Measurements from ENCODE around the gene ACAA2.

The ACAA2 gene

DNA sequence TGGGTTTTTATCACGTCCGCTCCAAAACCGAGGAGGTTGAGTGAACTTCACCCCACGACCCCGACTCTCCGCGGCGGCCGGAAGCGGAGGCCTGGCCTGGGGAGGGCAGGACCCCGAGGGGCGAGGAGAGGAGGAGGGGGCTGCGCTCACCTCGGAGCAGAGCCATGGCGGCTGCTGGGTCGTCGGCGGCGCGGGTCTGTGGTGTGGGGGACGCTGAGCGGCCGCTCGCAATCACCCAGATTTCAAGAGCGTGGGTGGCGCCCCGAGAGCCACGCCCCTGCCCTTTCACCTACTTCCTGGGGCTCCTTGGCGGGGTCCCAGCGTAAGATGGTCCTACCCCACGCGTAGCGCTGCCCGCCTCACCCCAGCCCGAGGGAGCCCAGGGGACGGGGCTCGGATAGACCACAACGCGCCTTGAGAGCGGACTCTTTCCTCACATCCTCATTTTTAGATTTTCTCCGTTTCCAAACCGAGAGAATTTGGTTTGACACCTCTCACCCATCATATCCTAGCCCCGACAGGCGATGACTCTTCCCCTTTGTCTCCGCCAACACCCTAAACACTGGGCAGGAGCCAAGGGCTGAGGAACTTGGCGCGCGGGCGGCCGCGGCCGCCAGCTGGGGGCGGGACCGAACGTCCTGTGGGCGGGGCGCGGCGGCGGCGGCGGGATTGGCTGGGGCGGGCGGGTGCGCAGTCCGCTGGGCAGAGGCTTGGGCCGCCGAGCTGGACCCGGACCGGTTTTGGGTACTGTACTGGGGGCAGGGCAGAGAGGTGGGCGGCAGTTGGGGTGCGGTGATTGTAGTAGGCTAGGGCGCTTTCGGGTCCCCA, at the start of gene ACAA2:
Gene ACAA2 (minus strand): TSS at position 215 of the 828 bp plus-strand sequence. CDS start 49 bp downstream, at position 166.
- Mint-ChIP-seq H3K36me3 (ENCODE audit: low read depth) (peaks cover 37% of the 10 kb centered on the region), H3K27ac (peak within 1 kb of the TSS; percentile 96), H3K4me1 (ENCODE audit: low read depth) (peaks cover 71% of the 10 kb centered on the region), H3K9me3 (peaks cover 8% of the 10 kb centered on the region), H3K27me3 (no peaks in the 10 kb centered on the region), H3K4me3 (peak within 1 kb of the TSS; percentile 97)

- H3K27ac Mint-ChIP-seq, result no peak overlapping the region
- no peak overlapping the region for H3K4me3 Mint-ChIP-seq
- H3K4me1 Mint-ChIP-seq (ENCODE audit: low read depth), result no peaks in the 10 kb centered on the region
- H3K9me3 Mint-ChIP-seq, result no peaks in the 10 kb centered on the region
- no peaks in the 10 kb centered on the region for H3K36me3 Mint-ChIP-seq (ENCODE audit: low read depth)
- no peaks in the 10 kb centered on the region for H3K27me3 Mint-ChIP-seq
Observed at GRCh38 chr18:49862656-49863385, 49.5 kb upstream of the ACAA2 start.

DNA sequence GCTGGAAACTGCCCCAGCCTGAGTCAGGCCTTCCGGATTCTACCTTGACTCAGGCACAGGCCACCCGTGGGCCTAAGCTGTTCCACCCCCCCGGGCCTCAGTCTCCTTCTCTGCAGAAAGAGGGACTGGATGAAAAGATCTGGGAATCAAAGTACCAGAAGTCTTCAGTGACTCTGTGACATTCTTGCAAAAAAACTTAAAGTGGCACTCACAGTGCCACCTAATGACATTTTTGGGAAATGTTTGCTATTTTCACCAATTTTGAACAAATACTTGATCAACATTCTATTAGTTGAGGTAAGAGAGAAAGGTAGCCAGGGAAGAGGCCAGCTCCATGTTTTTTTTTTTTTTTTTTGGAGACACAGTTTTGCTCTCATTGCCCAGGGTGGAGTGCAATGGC, 48.3 kb upstream of the ACAA2 start:
- Mint-ChIP-seq H3K36me3 (ENCODE audit: low read depth) (no peaks in the 10 kb centered on the region), H3K27me3 (no peaks in the 10 kb centered on the region), H3K9me3 (no peaks in the 10 kb centered on the region), H3K4me1 (ENCODE audit: low read depth) (no peaks in the 10 kb centered on the region), H3K27ac (no peak overlapping the region), H3K4me3 (no peak overlapping the region)

GRCh38 chr18:49859725-49860124, 46.4 kb upstream of the ACAA2 start:
- no peak overlapping the region for H3K27ac Mint-ChIP-seq
- no peaks in the 10 kb centered on the region for H3K27me3 Mint-ChIP-seq
- no peaks in the 10 kb centered on the region for H3K9me3 Mint-ChIP-seq
- no peak overlapping the region for H3K4me3 Mint-ChIP-seq
- no peaks in the 10 kb centered on the region for H3K4me1 Mint-ChIP-seq (ENCODE audit: low read depth)
- no peaks in the 10 kb centered on the region for H3K36me3 Mint-ChIP-seq (ENCODE audit: low read depth)

DNA sequence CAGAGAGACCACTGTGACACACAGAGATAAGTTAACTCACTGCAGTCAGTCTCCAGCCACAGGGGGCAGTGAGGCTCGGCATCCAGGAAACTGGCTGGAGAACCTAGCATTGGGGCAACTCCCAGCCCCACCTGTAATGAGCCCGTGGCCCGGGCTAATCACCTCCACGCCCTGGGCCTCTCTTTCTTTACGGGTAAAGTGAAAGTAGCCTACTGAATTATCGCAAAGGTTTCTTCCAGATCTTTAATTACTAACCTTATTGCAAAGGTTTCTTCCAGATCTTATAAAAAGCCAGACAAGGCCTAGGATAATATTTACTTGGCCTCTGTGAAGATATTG, 45.7 kb upstream of the ACAA2 start:
- no peaks in the 10 kb centered on the region for H3K27me3 Mint-ChIP-seq

GRCh38 chr18:49858309-49859020, 45.1 kb upstream of the ACAA2 start:
- H3K4me1 Mint-ChIP-seq (ENCODE audit: low read depth), result no peaks in the 10 kb centered on the region
- no peaks in the 10 kb centered on the region for H3K9me3 Mint-ChIP-seq
- H3K27ac Mint-ChIP-seq, result no peak overlapping the region
- no peaks in the 10 kb centered on the region for H3K27me3 Mint-ChIP-seq
- no peaks in the 10 kb centered on the region for H3K36me3 Mint-ChIP-seq (ENCODE audit: low read depth)
- H3K4me3 Mint-ChIP-seq, result no peak overlapping the region

More for the DNA sequence above, 45.7 kb upstream of the ACAA2 start:
- Mint-ChIP-seq H3K36me3 (ENCODE audit: low read depth) (no peaks in the 10 kb centered on the region), H3K9me3 (no peaks in the 10 kb centered on the region), H3K27ac (no peak overlapping the region), H3K4me1 (ENCODE audit: low read depth) (no peaks in the 10 kb centered on the region), H3K4me3 (no peak overlapping the region)

DNA sequence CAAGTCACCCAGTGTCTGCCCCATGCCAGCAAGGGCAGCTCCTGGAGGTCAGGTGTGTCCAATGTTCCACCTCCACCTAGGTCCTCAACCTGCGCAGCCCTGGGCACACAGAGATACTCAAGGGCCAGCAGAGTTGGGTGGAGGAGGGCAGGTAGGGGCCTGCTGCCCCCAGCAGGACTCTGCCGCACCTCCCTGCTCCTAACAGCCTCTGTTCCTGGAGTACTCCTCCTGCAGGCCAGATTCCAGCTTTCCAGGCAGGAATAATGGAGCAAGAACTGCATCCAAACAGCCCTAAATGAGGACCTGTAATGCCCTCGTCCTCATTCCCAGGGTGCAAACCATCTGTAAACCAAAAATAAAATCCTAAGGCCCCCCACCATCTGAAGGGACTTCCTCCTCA, 44.4 kb upstream of the ACAA2 start:
- Mint-ChIP-seq H3K27ac (no peak overlapping the region), H3K36me3 (ENCODE audit: low read depth) (no peaks in the 10 kb centered on the region), H3K4me3 (no peak overlapping the region), H3K27me3 (no peaks in the 10 kb centered on the region), H3K4me1 (ENCODE audit: low read depth) (no peaks in the 10 kb centered on the region), H3K9me3 (no peaks in the 10 kb centered on the region)

GRCh38 chr18:49856496-49856895, 43.2 kb upstream of the ACAA2 start:
- H3K4me1 Mint-ChIP-seq (ENCODE audit: low read depth), result no peaks in the 10 kb centered on the region
- H3K27me3 Mint-ChIP-seq, result no peaks in the 10 kb centered on the region
- no peaks in the 10 kb centered on the region for H3K9me3 Mint-ChIP-seq
- no peak overlapping the region for H3K4me3 Mint-ChIP-seq
- H3K36me3 Mint-ChIP-seq (ENCODE audit: low read depth), result no peaks in the 10 kb centered on the region
- no peak overlapping the region for H3K27ac Mint-ChIP-seq

DNA sequence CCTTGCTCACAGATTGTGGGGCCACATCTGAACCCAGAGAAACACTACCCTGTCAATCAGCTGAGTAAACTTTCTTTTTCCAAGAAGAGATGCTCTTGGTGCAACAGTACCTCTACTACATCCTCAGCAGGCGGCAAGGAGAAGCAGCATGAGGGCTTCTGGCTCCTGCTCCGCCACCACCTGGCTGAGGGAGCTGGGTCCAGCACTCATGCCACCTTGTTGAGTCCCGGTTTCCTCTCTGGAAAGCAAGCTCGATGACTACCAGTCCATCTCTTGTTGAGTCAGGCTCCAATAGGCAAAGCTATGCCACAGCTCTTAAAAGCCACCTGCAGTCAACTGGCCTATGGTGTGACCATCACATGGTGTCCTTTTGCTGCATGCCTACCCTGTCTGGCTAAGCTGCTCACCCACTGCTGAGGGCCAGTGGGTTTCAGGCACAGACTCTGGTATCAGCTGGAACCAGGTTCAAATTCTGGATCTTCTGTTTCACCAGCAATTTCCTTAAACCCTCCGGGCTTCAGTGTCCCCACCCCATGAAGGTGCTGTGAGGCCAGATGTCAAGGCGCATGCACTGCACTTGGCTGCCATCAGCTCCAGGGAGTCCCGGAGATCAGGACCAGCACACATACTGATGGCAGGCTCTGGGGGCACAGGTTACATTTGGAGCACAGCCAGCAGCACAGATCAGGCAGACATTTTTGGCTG, 42.5 kb upstream of the ACAA2 start:
- no peaks in the 10 kb centered on the region for H3K27me3 Mint-ChIP-seq
- no peaks in the 10 kb centered on the region for H3K9me3 Mint-ChIP-seq
- H3K27ac Mint-ChIP-seq, result no peak overlapping the region
- H3K36me3 Mint-ChIP-seq (ENCODE audit: low read depth), result no peaks in the 10 kb centered on the region
- H3K4me3 Mint-ChIP-seq, result no peak overlapping the region
- H3K4me1 Mint-ChIP-seq (ENCODE audit: low read depth), result no peaks in the 10 kb centered on the region

- H3K4me1 Mint-ChIP-seq (ENCODE audit: low read depth), result no peaks in the 10 kb centered on the region
- H3K27ac Mint-ChIP-seq, result no peak overlapping the region
- H3K36me3 Mint-ChIP-seq (ENCODE audit: low read depth), result no peaks in the 10 kb centered on the region
- no peak overlapping the region for H3K4me3 Mint-ChIP-seq
- H3K27me3 Mint-ChIP-seq, result no peaks in the 10 kb centered on the region
- no peaks in the 10 kb centered on the region for H3K9me3 Mint-ChIP-seq
Observed at GRCh38 chr18:49854681-49855080, 41.3 kb upstream of the ACAA2 start.

GRCh38 chr18:49853436-49853835, 40.1 kb upstream of the ACAA2 start:
- no peaks in the 10 kb centered on the region for H3K27me3 Mint-ChIP-seq
- H3K9me3 Mint-ChIP-seq, result no peaks in the 10 kb centered on the region
- no peak overlapping the region for H3K27ac Mint-ChIP-seq
- no peaks in the 10 kb centered on the region for H3K4me1 Mint-ChIP-seq (ENCODE audit: low read depth)
- no peaks in the 10 kb centered on the region for H3K36me3 Mint-ChIP-seq (ENCODE audit: low read depth)
- H3K4me3 Mint-ChIP-seq, result no peak overlapping the region

GRCh38 chr18:49853011-49853410, 39.7 kb upstream of the ACAA2 start:
- no peak overlapping the region for H3K27ac Mint-ChIP-seq
- no peaks in the 10 kb centered on the region for H3K36me3 Mint-ChIP-seq (ENCODE audit: low read depth)
- H3K4me3 Mint-ChIP-seq, result no peak overlapping the region
- H3K4me1 Mint-ChIP-seq (ENCODE audit: low read depth), result no peaks in the 10 kb centered on the region
- no peaks in the 10 kb centered on the region for H3K27me3 Mint-ChIP-seq
- no peaks in the 10 kb centered on the region for H3K9me3 Mint-ChIP-seq

GRCh38 chr18:49851624-49852023, 38.3 kb upstream of the ACAA2 start:
- no peaks in the 10 kb centered on the region for H3K27me3 Mint-ChIP-seq
- no peaks in the 10 kb centered on the region for H3K36me3 Mint-ChIP-seq (ENCODE audit: low read depth)
- H3K9me3 Mint-ChIP-seq, result no peaks in the 10 kb centered on the region
- H3K4me3 Mint-ChIP-seq, result no peak overlapping the region
- H3K27ac Mint-ChIP-seq, result no peak overlapping the region
- H3K4me1 Mint-ChIP-seq (ENCODE audit: low read depth), result no peaks in the 10 kb centered on the region

DNA sequence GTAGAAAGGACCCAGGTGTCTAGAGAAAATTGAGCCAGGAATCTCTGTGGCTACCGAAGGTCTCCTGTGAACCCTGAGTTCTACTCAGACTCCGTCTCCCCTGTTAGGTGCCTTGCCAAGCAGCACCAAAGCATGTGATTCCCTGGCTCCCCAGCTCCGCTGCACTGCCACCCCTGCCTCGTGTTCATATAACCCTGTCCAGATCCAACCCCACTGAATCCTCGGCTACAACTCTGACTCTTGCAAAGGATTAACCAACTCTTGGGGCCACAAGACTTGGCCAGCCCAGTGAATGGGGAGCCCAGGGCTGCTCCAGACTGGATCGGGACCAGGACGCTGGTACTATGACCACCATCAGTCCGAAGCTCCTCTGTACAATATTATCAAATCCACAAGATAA, 37.3 kb upstream of the ACAA2 start:
- Mint-ChIP-seq H3K27ac (no peak overlapping the region), H3K4me3 (no peak overlapping the region), H3K4me1 (ENCODE audit: low read depth) (no peaks in the 10 kb centered on the region), H3K9me3 (no peaks in the 10 kb centered on the region), H3K27me3 (no peaks in the 10 kb centered on the region), H3K36me3 (ENCODE audit: low read depth) (no peaks in the 10 kb centered on the region)
